Astrocyte of the spinal cord (primary cell): ENCODE results near the gene OR56A5.

Source experiments
- DNase-seq: peaks from one replicate; pipeline ENCODE4 v3.0.0; 2011; ENCODE audit warnings: low read depth, low spot score
- H3K4me3 ChIP-seq: 2 replicates; pipeline ENCODE4 v1.5.1; 2011; ENCODE audit warnings: low read depth, mild to moderate bottlenecking, low read length, moderate library complexity
- in situ Hi-C: cut with HindIII; loops from 2 replicates; pipeline ENCODE4 v1.10.0; 2017; ENCODE audit warnings: low sequenced_read_pairs
- TF ChIP-seq, protein P1 (sequence below): IDR thresholded peaks from 2 replicates; pipeline ENCODE4 v1.5.1; 2012; ENCODE audit warnings: low read depth, mild to moderate bottlenecking, low read length, inconsistent platforms

The OR56A5 gene

DNA sequence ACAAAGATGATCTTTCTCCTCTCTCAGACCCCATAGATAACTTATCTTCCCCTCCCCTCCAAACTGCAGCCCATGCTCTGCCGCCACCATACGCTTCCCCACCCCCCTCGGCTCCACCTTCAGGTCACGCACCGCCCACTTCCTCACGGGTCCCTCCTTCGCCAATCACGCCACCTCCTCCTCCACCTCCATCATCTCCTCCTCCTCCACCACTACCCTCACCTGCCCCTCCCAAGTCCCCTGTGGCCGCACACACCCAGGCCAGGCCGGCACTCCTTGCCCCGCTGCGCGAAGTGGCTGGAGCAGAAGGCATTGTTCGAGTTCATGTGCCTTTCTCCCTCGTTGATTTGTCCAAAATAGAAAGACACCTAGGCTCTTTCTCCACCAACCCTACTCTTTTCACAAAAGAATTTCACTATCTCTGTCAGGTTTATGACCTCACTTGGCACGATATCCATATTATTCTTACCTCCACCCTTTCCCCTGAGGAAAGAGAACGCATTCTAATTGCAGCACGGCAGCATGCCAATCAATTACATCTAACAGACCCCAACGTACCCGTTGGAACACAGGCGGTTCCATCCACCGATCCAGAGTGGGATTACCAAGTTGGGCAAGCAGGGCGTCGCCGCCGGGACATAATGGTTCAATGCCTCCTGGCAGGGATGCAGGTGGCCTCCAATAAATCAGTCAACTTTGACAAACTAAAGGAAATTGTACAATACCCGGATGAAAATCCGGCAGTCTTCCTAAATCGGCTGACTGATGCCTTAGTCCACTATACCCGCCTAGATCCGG, 38.5 kb downstream of the OR56A5 start:
- in situ Hi-C loops: no loop called here
- DNase-seq: no peak
- H3K4me3 ChIP-seq: no peak overlapping the region
- TF ChIP-seq, protein P1, sequence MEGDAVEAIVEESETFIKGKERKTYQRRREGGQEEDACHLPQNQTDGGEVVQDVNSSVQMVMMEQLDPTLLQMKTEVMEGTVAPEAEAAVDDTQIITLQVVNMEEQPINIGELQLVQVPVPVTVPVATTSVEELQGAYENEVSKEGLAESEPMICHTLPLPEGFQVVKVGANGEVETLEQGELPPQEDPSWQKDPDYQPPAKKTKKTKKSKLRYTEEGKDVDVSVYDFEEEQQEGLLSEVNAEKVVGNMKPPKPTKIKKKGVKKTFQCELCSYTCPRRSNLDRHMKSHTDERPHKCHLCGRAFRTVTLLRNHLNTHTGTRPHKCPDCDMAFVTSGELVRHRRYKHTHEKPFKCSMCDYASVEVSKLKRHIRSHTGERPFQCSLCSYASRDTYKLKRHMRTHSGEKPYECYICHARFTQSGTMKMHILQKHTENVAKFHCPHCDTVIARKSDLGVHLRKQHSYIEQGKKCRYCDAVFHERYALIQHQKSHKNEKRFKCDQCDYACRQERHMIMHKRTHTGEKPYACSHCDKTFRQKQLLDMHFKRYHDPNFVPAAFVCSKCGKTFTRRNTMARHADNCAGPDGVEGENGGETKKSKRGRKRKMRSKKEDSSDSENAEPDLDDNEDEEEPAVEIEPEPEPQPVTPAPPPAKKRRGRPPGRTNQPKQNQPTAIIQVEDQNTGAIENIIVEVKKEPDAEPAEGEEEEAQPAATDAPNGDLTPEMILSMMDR: no peak

DNA sequence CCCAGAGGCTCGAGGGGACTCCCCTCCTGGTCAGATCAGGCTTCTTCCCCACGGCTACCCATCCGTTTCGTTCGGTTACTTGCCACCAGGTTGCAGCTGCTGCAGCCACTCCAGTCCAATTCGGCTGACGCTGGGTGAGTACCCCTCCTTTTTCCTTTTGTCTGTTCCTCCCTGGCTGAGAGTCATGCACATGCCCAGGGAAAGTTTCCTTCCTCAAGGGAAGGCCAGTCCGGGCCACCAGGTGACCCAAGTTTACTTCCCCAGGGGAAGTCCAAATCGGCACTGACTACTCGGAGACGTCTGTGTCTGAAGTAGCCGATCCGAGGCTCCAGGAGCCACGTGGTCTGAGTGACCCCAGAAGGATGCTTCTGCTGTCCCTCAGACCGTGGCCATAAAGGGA, 39.5 kb downstream of the OR56A5 start:
- in situ Hi-C loops: no loop called here
- TF ChIP-seq, protein P1: no peak
- no peak for DNase-seq
- H3K4me3 ChIP-seq: no peak overlapping the region

DNA sequence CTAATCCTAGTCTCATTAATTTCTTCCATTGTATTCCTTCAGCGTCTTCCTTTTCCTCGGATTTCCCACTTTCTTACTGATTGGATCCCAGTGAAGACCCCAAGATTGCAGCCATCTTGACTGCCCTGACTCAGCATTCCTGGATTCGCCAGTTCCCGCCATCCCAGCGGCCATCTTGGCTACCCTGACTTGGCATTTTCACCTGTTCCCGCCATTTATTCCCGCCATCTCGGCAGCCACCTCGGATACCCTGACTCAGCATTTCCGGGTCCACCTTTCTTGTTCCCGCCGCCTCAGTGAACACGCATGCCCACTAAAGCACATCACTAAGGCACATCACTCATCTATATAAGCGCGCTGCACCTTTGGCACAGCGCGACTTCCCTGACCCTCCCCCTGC, 40.0 kb downstream of the OR56A5 start:
- in situ Hi-C loops: no loop called here
- no peak overlapping the region for H3K4me3 ChIP-seq
- TF ChIP-seq, protein P1: no peak
- DNase-seq: no peak

DNA sequence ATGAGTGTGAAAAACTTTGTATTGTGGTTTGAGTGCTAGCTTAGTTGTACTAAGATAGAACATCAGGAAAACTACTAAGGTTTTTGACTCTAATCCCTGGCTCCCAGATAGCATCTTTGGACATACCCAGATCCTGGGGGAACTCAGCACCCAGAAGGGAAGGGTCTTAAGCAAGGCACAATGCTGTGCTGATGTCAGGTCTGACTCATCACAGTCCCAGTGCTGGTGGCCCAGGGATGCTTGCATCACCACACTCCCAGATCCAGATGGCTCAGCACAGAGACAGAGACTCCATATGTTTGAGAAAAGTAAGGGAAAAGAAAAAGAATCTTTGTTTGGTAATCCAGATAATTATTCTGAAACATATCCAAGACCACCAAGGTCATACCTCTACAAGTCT, 44.5 kb downstream of the OR56A5 start:
- no peak overlapping the region for H3K4me3 ChIP-seq
- DNase-seq: no peak
- TF ChIP-seq, protein P1: no peak
- in situ Hi-C loops: no loop called here

DNA sequence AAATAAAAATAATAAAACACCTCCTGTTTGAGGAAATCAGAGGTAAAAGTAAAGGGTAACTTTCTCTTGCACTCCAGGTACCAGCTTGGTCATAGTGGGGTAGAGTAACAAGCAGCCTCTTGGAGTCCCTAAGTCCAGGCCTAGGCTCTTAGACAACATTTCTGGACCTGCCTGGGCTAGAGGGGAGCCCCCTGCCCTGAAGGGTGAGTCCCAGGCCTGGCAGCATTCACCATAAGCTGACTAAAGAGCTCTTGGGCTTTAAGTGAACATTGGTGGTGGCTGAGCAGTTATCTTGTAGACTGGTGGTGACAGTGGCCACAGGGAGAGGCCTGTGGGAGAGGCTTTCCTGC, 44.9 kb downstream of the OR56A5 start:
- in situ Hi-C loops: no loop called here
- TF ChIP-seq, protein P1: no peak

DNA sequence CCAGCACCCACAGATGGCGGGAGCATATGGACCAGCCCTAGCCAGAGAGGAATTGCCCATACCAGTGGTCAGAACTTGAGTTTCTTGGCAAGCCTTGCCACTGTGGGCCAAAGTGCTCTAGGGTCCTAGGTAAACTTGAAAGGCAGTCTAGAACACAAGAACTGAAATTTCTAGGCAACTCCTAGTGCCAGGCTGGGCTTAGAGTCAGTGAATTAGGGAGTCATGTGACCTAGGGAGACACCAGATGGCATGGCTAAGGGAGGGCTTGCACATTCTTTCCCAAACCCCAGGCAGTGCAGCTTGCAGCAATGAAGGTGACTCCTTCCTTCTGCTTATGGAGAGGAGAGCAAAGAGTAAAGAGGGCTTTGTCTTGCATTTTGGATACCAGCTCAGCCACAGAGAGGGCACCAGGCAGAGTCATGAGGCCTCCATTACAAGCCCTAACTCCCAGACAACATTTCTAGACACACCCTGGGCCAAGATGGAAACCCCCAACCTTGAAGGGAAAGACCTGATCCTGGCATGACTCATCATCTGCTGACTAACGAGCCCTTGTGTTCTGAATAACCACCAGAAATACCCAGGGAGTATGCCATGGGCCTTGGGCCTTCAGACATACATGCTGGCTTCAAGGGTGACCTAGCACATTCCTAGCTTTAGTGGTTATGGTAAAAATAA, 45.4 kb downstream of the OR56A5 start:
- DNase-seq: no peak
- no peak overlapping the region for H3K4me3 ChIP-seq
- in situ Hi-C loops: no loop called here
- TF ChIP-seq, protein P1: no peak

More for the DNA sequence above, 44.9 kb downstream of the OR56A5 start:
- no peak overlapping the region for H3K4me3 ChIP-seq
- no peak for DNase-seq
